IPS-20b (cell line): ENCODE data around the gene ZIC3.

Experiments used
- H3K27ac ChIP-seq: one replicate; pipeline ENCODE4 v1.5.1; 2013; ENCODE audit warnings: low read length
- H3K27me3 ChIP-seq: 2 replicates; pipeline ENCODE4 v1.6.1; 2013; ENCODE audit warnings: mild to moderate bottlenecking, low read length, inconsistent platforms; ENCODE audit not compliant: insufficient read depth
- H3K36me3 ChIP-seq: 2 replicates; pipeline ENCODE4 v1.6.1; 2013; ENCODE audit warnings: low read depth, mild to moderate bottlenecking, inconsistent platforms, low read length, moderate library complexity; ENCODE audit not compliant: insufficient read depth
- H3K4me1 ChIP-seq: 2 replicates; pipeline ENCODE4 v1.6.1; 2013; ENCODE audit warnings: mild to moderate bottlenecking, control low read depth, inconsistent platforms, low read length, moderate library complexity; ENCODE audit not compliant: insufficient read depth
- H3K4me3 ChIP-seq: 2 replicates; pipeline ENCODE4 v1.5.1; 2013; ENCODE audit warnings: mild to moderate bottlenecking, low read length, inconsistent platforms
- H3K9ac ChIP-seq: 2 replicates; pipeline ENCODE4 v1.6.1; 2013; ENCODE audit warnings: low read depth, mild to moderate bottlenecking, inconsistent platforms, low read length, moderate library complexity
- H3K9me3 ChIP-seq: 2 replicates; pipeline ENCODE4 v1.6.1; 2013; ENCODE audit warnings: mild to moderate bottlenecking, low read depth, low read length, inconsistent platforms; ENCODE audit not compliant: insufficient read depth

ZIC3 gene

GRCh38 chrX:137575596-137576255 is 9.8 kb downstream of the ZIC3 start:
- peak overlapping the region; percentile 63 for H3K4me3 ChIP-seq

GRCh38 chrX:137587151-137587550 is 21.2 kb downstream of the ZIC3 start:
- Histone ChIP-seq H3K4me3 (no peak overlapping the region), H3K27me3 (no peaks in the 10 kb centered on the region), H3K9me3 (no peaks in the 10 kb centered on the region), H3K27ac (no peak overlapping the region), H3K4me1 (peaks cover 29% of the 10 kb centered on the region), H3K9ac (no peak overlapping the region), H3K36me3 (no peaks in the 10 kb centered on the region)

More at GRCh38 chrX:137575596-137576255, 9.8 kb downstream of the ZIC3 start:
- Histone ChIP-seq H3K9ac (peak overlapping the region; percentile 83), H3K27ac (peak overlapping the region; percentile 76), H3K4me1 (peaks cover 49% of the 10 kb centered on the region; the same call in 1 of the 2 replicates), H3K9me3 (no peaks in the 10 kb centered on the region), H3K27me3 (no peaks in the 10 kb centered on the region), H3K36me3 (peaks cover 25% of the 10 kb centered on the region)

GRCh38 chrX:137600769-137601168 is 34.8 kb downstream of the ZIC3 start:
- Histone ChIP-seq H3K27ac (no peak overlapping the region), H3K4me3 (no peak overlapping the region), H3K9ac (no peak overlapping the region), H3K4me1 (no peaks in the 10 kb centered on the region), H3K36me3 (no peaks in the 10 kb centered on the region), H3K9me3 (no peaks in the 10 kb centered on the region), H3K27me3 (no peaks in the 10 kb centered on the region)
